ENCODE measurements around the gene AP4E1.

- TF ChIP-seq POLR2AphosphoS5 (IDR thresholded peaks at IDR 0.05) (no peak), POLR2A (IDR thresholded peaks at IDR 0.05) (no peak)
These were observed 47.7 kb upstream of the AP4E1 start for GRCh38 chr15:50860824-50861223.

All from breast epithelium (tissue), 3 donors.